Pancreas (tissue), 10 donors: ENCODE measurements around the gene MYO15B. TPM values are rescaled to one million over a fixed set of nuclear protein-coding genes. Genes with fewer than 3 reads are reported as not detected.
A peak's percentile ranks its signal among the peaks of the same experiment; 100 is the strongest.

Experiments used
- ATAC-seq, 4 donors: fragments of 200-7000 bp; cut with Tn5 transposase; one replicate each; pipeline versions ENCODE4 v1.8.0 to v1.9.1; 2020; ENCODE audit warnings: mild to moderate bottlenecking in 4 of 4, moderate library complexity in 4 of 4
- DNase-seq, 6 donors: peaks; one replicate each; pipeline ENCODE4 v3.0.0-alpha.2; 2020
- FAIRE-seq: peaks from 2 replicates; lab custom pipeline; 2012; peaks lifted over from hg19 to GRCh38; lab: Jason Lieb, UNC
- H3K27ac ChIP-seq, 4 donors: fragments of 200-600 bp; sonication (generic); 1 replicate in 3 of 4; 2 replicates in 1 of 4; pipeline versions ENCODE4 v1.5.0 to v1.8.0; 2020
- H3K27me3 ChIP-seq, 4 donors: fragments of 200-600 bp; one replicate each; pipeline ENCODE4 v1.8.0; 2021
- H3K36me3 ChIP-seq, 3 donors: fragments of 200-600 bp; sonication (generic) in 1 of 3; one replicate each; pipeline versions ENCODE4 v1.5.0 to v1.8.0; 2020 to 2021
- H3K4me1 ChIP-seq, 3 donors: fragments of 200-600 bp; one replicate each; pipeline ENCODE4 v1.8.0; 2021
- H3K4me3 ChIP-seq, 4 donors: fragments of 200-600 bp; sonication (generic) in 2 of 4; one replicate each; pipeline versions ENCODE4 v1.5.0 to v1.8.0; 2020 to 2021
- H3K9me3 ChIP-seq, 4 donors: fragments of 200-600 bp; one replicate each; pipeline ENCODE4 v1.8.0; 2021
- CTCF ChIP-seq, 4 donors: fragments of 200-600 bp; sonication (generic) in 3 of 4; IDR thresholded peaks; one replicate each; pipeline versions ENCODE4 v1.5.0 to v1.8.0; 2021; ENCODE audit warnings: antibody characterized with exemption in 4 of 4
- WGBS, 2 donors: extraction: QIAGEN DNeasy Blood & Tissue Kit; methylation state at CpG; one replicate each; pipeline ENCODE4 v1.1.7; 2013; 5-methylcytosine and 5-hydroxymethylcytosine counted together
- intact Hi-C, 3 donors: fragments of 100-400 bp; cut with DNase I; formaldehyde crosslinking; loops; one replicate each; pipeline versions ENCODE4 v1.11.1 to v1.14.2; 2022
- polyA plus RNA-seq, 2 donors: library from polyadenylated mRNA; stranded (reverse); fragments of 200-250 nt; gene quantifications; one replicate each; pipeline ENCODE4 v1.2.3, GENCODE V29; 2013
- total RNA-seq, 6 donors: library from RNA; stranded (reverse); fragmentation: NEBNext Ultra II Directional in 4 of 6; extraction: Animal tissue kit (Norgen Biotek cat#: 25700) in 4 of 6; gene quantifications; one replicate each; pipeline versions ENCODE4 v1.2.1 to v1.2.4, GENCODE V29; 2021 to 2023
- donor health status: healthy with polysubstance abuse.
- donor health status: DM: no; HTN: no; CAD: no; lungs with moderate emphysema.
- donor health status: DM: no; HTN: no; CAD: no.
- donor health status: control.
- donor health status: control.
- donor health status: Bipolar disorder and iron deficiency.
- donor health status: DM: yes; HTN: yes; CAD: no.
- donor health status: DM: no; HTN: no; CAD: no.
- donor health status: DM: no; HTN: no; CAD: no.
- donor health status: DM: yes; HTN: yes; CAD: no.

The MYO15B gene
- total and polyA plus RNA-seq, 8 donors, result 25.9 to 325 (median 47.1) TPM

- no peaks in the 10 kb centered on the region for H3K9me3 ChIP-seq
- no peaks in the 10 kb centered on the region for H3K27me3 ChIP-seq
- intact Hi-C loops, result no loop called here
- WGBS, 2 donors, result 86 to 90% methylated on average over 26 to 27 of the region's 27 CpGs
- H3K27ac ChIP-seq, result no peak overlapping the region
- ATAC-seq, result no peak
- FAIRE-seq, result no peak
- TF ChIP-seq CTCF (IDR thresholded peaks at IDR 0.05), result no peak
- H3K4me3 ChIP-seq, result no peak overlapping the region
- peaks cover 0 to 4% (median 0%) of the 10 kb centered on the region in 3 donors for H3K36me3 ChIP-seq
- peak in 1 of 6 donors; percentile 62 for DNase-seq
- no peaks in the 10 kb centered on the region for H3K4me1 ChIP-seq
Observed at GRCh38 chr17:75612906-75613626, 25.5 kb downstream of the MYO15B start.

- Histone ChIP-seq H3K36me3 (peaks cover 0 to 4% (median 0%) of the 10 kb centered on the region in 3 donors), H3K4me1 (no peaks in the 10 kb centered on the region), H3K27ac (no peak overlapping the region), H3K9me3 (no peaks in the 10 kb centered on the region), H3K4me3 (no peak overlapping the region), H3K27me3 (no peaks in the 10 kb centered on the region)
- TF ChIP-seq CTCF (IDR thresholded peaks at IDR 0.05), result no peak
- FAIRE-seq, result no peak
- peak in 1 of 6 donors; percentile 72 for DNase-seq
- intact Hi-C loops, result no loop called here
- WGBS, 2 donors, result 79 to 81% methylated on average over 8 to 12 of the region's 12 CpGs
- ATAC-seq, result no peak
Observed at GRCh38 chr17:75614006-75614405, 26.4 kb downstream of the MYO15B start.

GRCh38 chr17:75614556-75615270 lies 27.1 kb downstream of the MYO15B start:
- DNase-seq (peak in 1 of 6 donors; percentile 71), ATAC-seq (no peak), FAIRE-seq (no peak)
- Histone ChIP-seq H3K36me3 (peaks cover 0 to 4% (median 0%) of the 10 kb centered on the region in 3 donors), H3K4me3 (no peak overlapping the region), H3K27me3 (no peaks in the 10 kb centered on the region), H3K27ac (no peak overlapping the region), H3K9me3 (no peaks in the 10 kb centered on the region), H3K4me1 (no peaks in the 10 kb centered on the region)
- WGBS, 2 donors, result 72 to 84% methylated on average over 15 to 19 of the region's 19 CpGs
- intact Hi-C loops, result no loop called here
- no peak for TF ChIP-seq CTCF (IDR thresholded peaks at IDR 0.05)

GRCh38 chr17:75615301-75615700 lies 27.7 kb downstream of the MYO15B start:
- H3K36me3 ChIP-seq, result peaks cover 0 to 4% (median 0%) of the 10 kb centered on the region in 3 donors
- ATAC-seq (no peak), FAIRE-seq (no peak), DNase-seq (peak in 1 of 6 donors; percentile 56)
- TF ChIP-seq CTCF (IDR thresholded peaks at IDR 0.05), result no peak
- no peaks in the 10 kb centered on the region for H3K4me1 ChIP-seq
- WGBS, 2 donors, result 84 to 89% methylated on average over 11 of the region's 11 CpGs
- H3K4me3 ChIP-seq, result no peak overlapping the region
- H3K27ac ChIP-seq, result no peak overlapping the region
- no peaks in the 10 kb centered on the region for H3K9me3 ChIP-seq
- intact Hi-C loops, result no loop called here
- H3K27me3 ChIP-seq, result no peaks in the 10 kb centered on the region
